HEK293 (cell line): Measurements from ENCODE around the gene ZNF552.

ENCODE experiments used
- CTCF ChIA-PET: fragments of 350-600 bp; formaldehyde crosslinking; extraction: SDS; loops from one replicate; lab custom pipeline; 2021; ENCODE audit warnings: antibody characterized with exemption; lab: Yijun Ruan, JAX
- POLR2A ChIA-PET: fragments of 300-600 bp; formaldehyde crosslinking; extraction: SDS; loops from one replicate; lab custom pipeline; 2020; ENCODE audit warnings: antibody characterized with exemption, inconsistent platforms; lab: Yijun Ruan, JAX
- H3K27ac ChIP-seq: fragments of 200-500 bp; sonication (Bioruptor generic); 2 replicates; pipeline ENCODE4 v1.5.1; 2014; ENCODE audit warnings: low read depth, low read length, control low read depth, inconsistent platforms; ENCODE audit errors: extremely low read depth
- H3K36me3 ChIP-seq, 2 experiments: fragments of 200-500 bp in 1 of 2; sonication (Bioruptor generic) in 1 of 2; 1 replicate in 1 of 2; 2 replicates in 1 of 2; pipeline ENCODE4 v1.5.1; 2014 to 2017; ENCODE audit warnings: inconsistent platforms in 2 of 2, low read length in 2 of 2; ENCODE audit not compliant: control insufficient read depth in 2 of 2, insufficient read depth in 1 of 2
- H3K4me1 ChIP-seq: fragments of 200-500 bp; sonication (Bioruptor generic); 2 replicates; pipeline ENCODE4 v1.5.1; 2014; ENCODE audit warnings: mild to moderate bottlenecking, low read length, inconsistent platforms; ENCODE audit not compliant: control insufficient read depth, insufficient read depth
- H3K4me3 ChIP-seq: 2 replicates; pipeline ENCODE4 v1.5.1; 2011; ENCODE audit warnings: low read depth, mild to moderate bottlenecking, control low read depth, low read length, moderate library complexity
- H3K9me3 ChIP-seq: fragments of 200-500 bp; sonication (Bioruptor generic); 2 replicates; pipeline ENCODE4 v1.5.1; 2014; ENCODE audit warnings: low read depth, low read length, inconsistent platforms; ENCODE audit not compliant: control insufficient read depth, insufficient read depth
- GFI1B ChIP-seq: fragments of 450-650 bp; formaldehyde crosslinking; IDR thresholded peaks from 2 replicates; pipeline ENCODE4 v1.5.1; 2016; ENCODE audit warnings: missing biosample characterization, missing genetic modification characterization
- KLF10 ChIP-seq: fragments of 450-650 bp; IDR thresholded peaks from 2 replicates; pipeline ENCODE4 v1.5.1; 2018; ENCODE audit warnings: missing biosample characterization, mild to moderate bottlenecking, missing genetic modification characterization
- TSHZ1 ChIP-seq: fragments of 450-650 bp; formaldehyde crosslinking; IDR thresholded peaks from 2 replicates; pipeline ENCODE4 v1.5.1; 2016; ENCODE audit warnings: missing biosample characterization, missing genetic modification characterization, borderline replicate concordance
- ZFP37 ChIP-seq: fragments of 450-650 bp; formaldehyde crosslinking; IDR thresholded peaks from 2 replicates; pipeline ENCODE4 v1.5.1; 2016; ENCODE audit warnings: missing biosample characterization, missing genetic modification characterization
- ZFP41 ChIP-seq: fragments of 450-650 bp; formaldehyde crosslinking; IDR thresholded peaks from 2 replicates; pipeline ENCODE4 v1.5.1; 2016; ENCODE audit warnings: missing biosample characterization, missing genetic modification characterization, borderline replicate concordance
- ZNF155 ChIP-seq: fragments of 450-650 bp; formaldehyde crosslinking; IDR thresholded peaks from 2 replicates; pipeline ENCODE4 v1.5.1; 2016; ENCODE audit warnings: missing biosample characterization, missing genetic modification characterization
- ZNF292 ChIP-seq: fragments of 450-650 bp; formaldehyde crosslinking; IDR thresholded peaks from 2 replicates; pipeline ENCODE4 v1.5.1; 2016; ENCODE audit warnings: low read depth, missing biosample characterization, missing genetic modification characterization, borderline replicate concordance
- ZNF521 ChIP-seq: fragments of 450-650 bp; formaldehyde crosslinking; IDR thresholded peaks from 2 replicates; pipeline ENCODE4 v1.5.1; 2017; ENCODE audit warnings: missing biosample characterization, mild to moderate bottlenecking, missing genetic modification characterization
- ZNF610 ChIP-seq: fragments of 450-650 bp; formaldehyde crosslinking; IDR thresholded peaks from 2 replicates; pipeline ENCODE4 v1.5.1; 2016; ENCODE audit warnings: missing biosample characterization, missing genetic modification characterization, borderline replicate concordance
- ZNF639 ChIP-seq: fragments of 450-650 bp; formaldehyde crosslinking; IDR thresholded peaks from 2 replicates; pipeline ENCODE4 v1.5.1; 2016; ENCODE audit warnings: missing biosample characterization, missing genetic modification characterization
- ZNF670 ChIP-seq: fragments of 450-650 bp; formaldehyde crosslinking; IDR thresholded peaks from 2 replicates; pipeline ENCODE4 v1.5.1; 2016; ENCODE audit warnings: missing biosample characterization, missing genetic modification characterization, low read depth
- ZNF785 ChIP-seq: fragments of 450-650 bp; formaldehyde crosslinking; IDR thresholded peaks from 2 replicates; pipeline ENCODE4 v1.5.1; 2016; ENCODE audit warnings: missing biosample characterization, missing genetic modification characterization
- ZNF843 ChIP-seq: fragments of 450-650 bp; formaldehyde crosslinking; IDR thresholded peaks from 2 replicates; pipeline ENCODE4 v1.5.1; 2016; ENCODE audit warnings: missing biosample characterization, missing genetic modification characterization
- TF ChIP-seq, protein P1 (sequence below): fragments of 450-650 bp; formaldehyde crosslinking; IDR thresholded peaks from 2 replicates; pipeline ENCODE4 v1.5.1; 2016; ENCODE audit warnings: missing biosample characterization, missing genetic modification characterization
- TF ChIP-seq, protein P2 (sequence below): fragments of 450-650 bp; formaldehyde crosslinking; optimal IDR thresholded peaks from 2 replicates; pipeline ENCODE3; 2016; ENCODE audit warnings: missing biosample characterization, mild to moderate bottlenecking, missing genetic modification characterization
- TF ChIP-seq, protein P3 (sequence below): sonication (generic); formaldehyde crosslinking; IDR thresholded peaks from 2 replicates; pipeline ENCODE4 v1.8.1; 2022; ENCODE audit warnings: mild to moderate bottlenecking, moderate library complexity, missing genetic modification reagents
- TF ChIP-seq, protein P4 (sequence below): fragments of 450-650 bp; formaldehyde crosslinking; IDR thresholded peaks from 2 replicates; pipeline ENCODE4 v1.5.1; 2016; ENCODE audit warnings: missing biosample characterization, missing genetic modification characterization

Gene ZNF552

GRCh38 chr19:57776764-57777296 lies 37.9 kb downstream of the ZNF552 start:
- POLR2A ChIA-PET: no interaction called here
- H3K4me1 ChIP-seq: no peaks in the 10 kb centered on the region
- no peak overlapping the region for H3K27ac ChIP-seq
- no peak for TF ChIP-seq GFI1B
- TF ChIP-seq, protein P1, sequence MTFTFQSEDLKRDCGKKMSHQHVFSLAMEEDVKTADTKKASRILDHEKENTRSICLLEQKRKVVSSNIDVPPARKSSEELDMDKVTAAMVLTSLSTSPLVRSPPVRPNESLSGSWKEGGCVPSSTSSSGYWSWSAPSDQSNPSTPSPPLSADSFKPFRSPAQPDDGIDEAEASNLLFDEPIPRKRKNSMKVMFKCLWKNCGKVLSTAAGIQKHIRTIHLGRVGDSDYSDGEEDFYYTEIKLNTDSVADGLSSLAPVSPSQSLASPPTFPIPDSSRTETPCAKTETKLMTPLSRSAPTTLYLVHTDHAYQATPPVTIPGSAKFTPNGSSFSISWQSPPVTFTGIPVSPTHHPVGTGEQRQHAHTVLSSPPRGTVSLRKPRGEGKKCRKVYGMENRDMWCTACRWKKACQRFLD (tag by site-specific recombination): no peak
- TF ChIP-seq, protein P2, sequence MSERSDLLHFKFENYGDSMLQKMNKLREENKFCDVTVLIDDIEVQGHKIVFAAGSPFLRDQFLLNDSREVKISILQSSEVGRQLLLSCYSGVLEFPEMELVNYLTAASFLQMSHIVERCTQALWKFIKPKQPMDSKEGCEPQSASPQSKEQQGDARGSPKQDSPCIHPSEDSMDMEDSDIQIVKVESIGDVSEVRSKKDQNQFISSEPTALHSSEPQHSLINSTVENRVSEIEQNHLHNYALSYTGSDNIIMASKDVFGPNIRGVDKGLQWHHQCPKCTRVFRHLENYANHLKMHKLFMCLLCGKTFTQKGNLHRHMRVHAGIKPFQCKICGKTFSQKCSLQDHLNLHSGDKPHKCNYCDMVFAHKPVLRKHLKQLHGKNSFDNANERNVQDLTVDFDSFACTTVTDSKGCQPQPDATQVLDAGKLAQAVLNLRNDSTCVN (tag by site-specific recombination): no peak
- H3K9me3 ChIP-seq: peaks cover 8% of the 10 kb centered on the region
- H3K36me3 ChIP-seq: peaks cover 70 to 95% of the 10 kb centered on the region in 2 experiments
- no peak overlapping the region for H3K4me3 ChIP-seq
- CTCF ChIA-PET: no interaction called here

- peaks cover 5% of the 10 kb centered on the region; the same call in 1 of the 2 replicates for H3K9me3 ChIP-seq
- H3K27ac ChIP-seq: no peak overlapping the region
- TF ChIP-seq KLF10 (no peak), ZFP37 (tag by site-specific recombination) (no peak), ZNF155 (tag by site-specific recombination) (no peak), ZNF610 (tag by site-specific recombination) (no peak), ZNF843 (tag by site-specific recombination) (no peak), ZNF521 (no peak), TSHZ1 (tag by site-specific recombination) (no peak), ZNF639 (tag by site-specific recombination) (no peak), ZFP41 (tag by site-specific recombination) (no peak), ZNF292 (tag by site-specific recombination) (no peak), ZNF785 (tag by site-specific recombination) (no peak), ZNF670 (no peak)
- TF ChIP-seq, protein P3, sequence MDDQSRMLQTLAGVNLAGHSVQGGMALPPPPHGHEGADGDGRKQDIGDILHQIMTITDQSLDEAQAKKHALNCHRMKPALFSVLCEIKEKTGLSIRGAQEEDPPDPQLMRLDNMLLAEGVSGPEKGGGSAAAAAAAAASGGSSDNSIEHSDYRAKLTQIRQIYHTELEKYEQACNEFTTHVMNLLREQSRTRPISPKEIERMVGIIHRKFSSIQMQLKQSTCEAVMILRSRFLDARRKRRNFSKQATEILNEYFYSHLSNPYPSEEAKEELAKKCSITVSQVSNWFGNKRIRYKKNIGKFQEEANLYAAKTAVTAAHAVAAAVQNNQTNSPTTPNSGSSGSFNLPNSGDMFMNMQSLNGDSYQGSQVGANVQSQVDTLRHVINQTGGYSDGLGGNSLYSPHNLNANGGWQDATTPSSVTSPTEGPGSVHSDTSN: no peak
- TF ChIP-seq, protein P4, sequence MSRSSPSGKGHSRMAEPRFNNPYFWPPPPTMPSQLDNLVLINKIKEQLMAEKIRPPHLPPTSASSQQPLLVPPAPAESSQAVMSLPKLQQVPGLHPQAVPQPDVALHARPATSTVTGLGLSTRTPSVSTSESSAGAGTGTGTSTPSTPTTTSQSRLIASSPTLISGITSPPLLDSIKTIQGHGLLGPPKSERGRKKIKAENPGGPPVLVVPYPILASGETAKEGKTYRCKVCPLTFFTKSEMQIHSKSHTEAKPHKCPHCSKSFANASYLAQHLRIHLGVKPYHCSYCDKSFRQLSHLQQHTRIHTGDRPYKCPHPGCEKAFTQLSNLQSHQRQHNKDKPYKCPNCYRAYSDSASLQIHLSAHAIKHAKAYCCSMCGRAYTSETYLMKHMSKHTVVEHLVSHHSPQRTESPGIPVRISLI (tag by site-specific recombination): no peak
- TF ChIP-seq, all 188 proteins: peak for 0
- no peaks in the 10 kb centered on the region for H3K4me1 ChIP-seq
- H3K4me3 ChIP-seq: no peak overlapping the region
- ChIA-PET CTCF (no interaction called here), POLR2A (no interaction called here)
- peaks cover 47 to 76% of the 10 kb centered on the region in 2 experiments for H3K36me3 ChIP-seq
Measured at GRCh38 chr19:57773488-57773887, 41.2 kb downstream of the ZNF552 start.
